Choroid plexus epithelial cell (primary cell): ENCODE measurements around the gene DNTTIP2.
A peak's percentile ranks its signal among the peaks of the same experiment; 100 is the strongest.

Experiments
- DNase-seq: peaks from one replicate; pipeline ENCODE4 v3.0.0-alpha.2; 2010; ENCODE audit warnings: low read depth
- H3K4me3 ChIP-seq: 2 replicates; pipeline ENCODE4 v1.5.1; 2011; ENCODE audit warnings: low read depth, mild to moderate bottlenecking, control low read depth, low read length, moderate library complexity
- CTCF ChIP-seq: conservative IDR thresholded peaks from 2 replicates; pipeline ENCODE4 v1.5.1; 2011; ENCODE audit warnings: low read depth, mild to moderate bottlenecking, control low read depth, inconsistent platforms, low read length, moderate library complexity

Gene DNTTIP2

GRCh38 chr1:93847811-93848288, 31.2 kb downstream of the DNTTIP2 start:
- TF ChIP-seq CTCF = no peak
- H3K4me3 ChIP-seq = peak overlapping the region; percentile 89
- peak; percentile 64 for DNase-seq

DNA sequence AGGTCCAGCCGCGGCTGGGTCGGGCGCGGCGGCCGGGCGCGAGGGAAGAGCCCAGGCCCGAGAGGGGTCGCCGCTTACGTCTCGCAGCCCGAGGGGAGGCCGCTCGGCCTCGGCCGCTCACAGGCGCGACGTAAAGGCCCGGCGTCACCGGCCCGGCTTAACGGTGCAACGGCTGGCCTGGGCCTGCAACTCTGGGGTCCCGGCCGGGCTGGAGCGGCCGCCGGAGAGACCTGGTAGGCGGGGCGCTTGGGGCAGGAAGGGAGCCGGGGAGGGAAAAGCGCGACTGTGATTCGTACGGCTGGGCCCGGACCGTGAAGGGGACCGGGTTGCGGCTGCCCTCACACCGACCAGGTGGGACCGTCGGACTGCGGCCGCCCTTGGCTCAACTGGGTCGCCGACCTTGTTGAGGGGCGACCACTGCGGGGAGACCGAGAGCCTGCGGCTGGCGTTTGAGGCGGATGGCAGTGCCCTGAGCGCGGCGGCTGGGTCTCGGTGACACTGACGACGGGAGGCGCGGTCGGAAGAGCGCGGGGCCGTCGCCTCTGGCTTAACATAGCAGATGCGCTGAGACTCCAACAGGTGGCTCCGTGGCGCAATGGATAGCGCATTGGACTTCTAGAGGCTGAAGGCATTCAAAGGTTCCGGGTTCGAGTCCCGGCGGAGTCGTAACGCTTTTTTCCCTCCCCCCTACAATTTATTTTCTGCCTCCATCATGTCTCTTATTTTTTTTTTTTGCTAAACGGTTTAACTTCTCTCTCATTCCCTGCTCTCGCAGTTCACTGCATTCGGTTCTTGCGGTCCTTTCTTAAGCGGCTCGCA, 31.8 kb downstream of the DNTTIP2 start:
- peak overlapping the region; percentile 89 for H3K4me3 ChIP-seq
- DNase-seq = peak; percentile 91

GRCh38 chr1:93846206-93846991, 32.6 kb downstream of the DNTTIP2 start:
- peak; percentile 39 for TF ChIP-seq CTCF
- DNase-seq = peak; percentile 85
- H3K4me3 ChIP-seq = peak overlapping the region; percentile 89

More for the DNA sequence above, 31.8 kb downstream of the DNTTIP2 start:
- TF ChIP-seq CTCF = peak; percentile 9

- H3K4me3 ChIP-seq = peak overlapping the region; percentile 89
- DNase-seq = peak; percentile 96
- TF ChIP-seq CTCF = no peak
Observed at GRCh38 chr1:93845538-93846205, 33.3 kb downstream of the DNTTIP2 start.

DNA sequence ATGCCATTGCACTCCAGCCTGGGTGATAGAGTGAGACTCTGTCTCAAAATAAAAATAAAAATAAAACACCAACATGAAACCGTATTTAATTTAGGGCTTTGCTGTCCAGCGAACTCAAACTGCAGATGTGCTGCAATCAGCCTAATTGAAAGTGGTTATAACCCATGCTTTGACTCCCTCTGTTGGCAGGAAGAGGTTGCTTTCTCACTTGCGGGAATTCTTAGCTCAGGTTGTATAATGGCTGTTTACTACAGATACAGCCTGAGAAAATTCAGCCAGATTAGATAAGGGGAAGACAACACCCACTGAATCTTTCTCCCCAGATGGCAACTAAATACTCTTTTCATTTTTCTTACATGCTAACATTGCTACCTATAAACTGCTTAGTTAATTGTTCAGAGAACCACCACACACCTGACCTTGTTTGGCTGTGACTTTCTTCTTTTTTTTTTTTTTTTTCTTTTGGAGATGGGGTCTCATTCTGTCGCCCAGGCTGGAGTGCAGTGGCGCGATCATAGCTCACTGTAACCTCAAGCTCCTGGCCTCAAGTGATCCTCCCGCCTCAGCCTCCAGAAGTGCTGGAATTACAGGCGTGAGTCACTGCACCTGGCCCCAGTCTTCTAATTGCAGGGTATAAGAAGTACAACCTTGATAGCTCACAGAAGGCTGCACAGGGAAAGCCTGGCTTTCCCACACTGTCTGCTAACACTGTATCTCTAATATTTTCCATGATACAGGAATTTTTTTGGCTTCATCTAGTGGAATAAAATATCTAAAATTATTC, 34.6 kb downstream of the DNTTIP2 start:
- no peak overlapping the region for H3K4me3 ChIP-seq
- TF ChIP-seq CTCF = peak; percentile 90
- peak; percentile 94 for DNase-seq
